Lower leg skin (tissue), 3 donors: ENCODE results near the gene PLA2G2C.

Source experiments
- CTCF ChIP-seq, 3 donors: fragments of 450-650 bp; IDR thresholded peaks; one replicate each; pipeline ENCODE4 v1.5.1; 2016; ENCODE audit warnings: antibody characterized with exemption in 3 of 3, mild to moderate bottlenecking in 3 of 3, moderate library complexity in 2 of 3
- POLR2A ChIP-seq, 2 donors: fragments of 450-650 bp; IDR thresholded peaks; one replicate each; pipeline ENCODE4 v1.6.1; 2016 to 2017; ENCODE audit warnings: antibody characterized with exemption in 2 of 2, mild to moderate bottlenecking in 1 of 2, moderate library complexity in 1 of 2

GRCh38 chr1:20165522-20165951 lies 20.8 kb downstream of the PLA2G2C start:
- TF ChIP-seq CTCF (IDR thresholded peaks at IDR 0.05) = no peak
- no peak for TF ChIP-seq POLR2A (IDR thresholded peaks at IDR 0.05)
